Measurements from ENCODE around the gene LMAN2.

GRCh38 chr5:177329883-177330282, 21.6 kb downstream of the LMAN2 start:
- no peak for TF ChIP-seq CTCF (IDR thresholded peaks at IDR 0.05)
- TF ChIP-seq EP300 (IDR thresholded peaks at IDR 0.05) = no peak
- TF ChIP-seq POLR2AphosphoS5 (IDR thresholded peaks at IDR 0.05) = no peak

Data from suprapubic skin (tissue), 4 donors.